Measurements from ENCODE around the gene SCUBE1. TPM values are rescaled to one million over a fixed set of nuclear protein-coding genes. Genes with fewer than 3 reads are reported as not detected.
A peak's percentile ranks its signal among the peaks of the same experiment; 100 is the strongest.

The SCUBE1 gene
- total and polyA plus RNA-seq, 2 donors: 0.30 to 0.52 TPM

GRCh38 chr22:43295660-43296059, 47.5 kb downstream of the SCUBE1 start:
- H3K4me3 ChIP-seq (ENCODE audit: low read length in 2 of 2): no peak overlapping the region
- H3K36me3 ChIP-seq (ENCODE audit: control insufficient read depth in 2 of 2, insufficient read depth in 2 of 2, low read length in 1 of 2): no peaks in the 10 kb centered on the region
- no peak overlapping the region for H3K27ac ChIP-seq (ENCODE audit: low read depth in 1 of 2, low read length in 1 of 2)
- no peaks in the 10 kb centered on the region for H3K9me3 ChIP-seq (ENCODE audit: control insufficient read depth in 2 of 2, insufficient read depth in 1 of 2, low read length in 1 of 2)
- no peak for DNase-seq (ENCODE audit: low read depth in 6 of 9, low spot score in 9 of 9)
- H3K27me3 ChIP-seq (ENCODE audit: control insufficient read depth in 2 of 2, insufficient read depth in 1 of 2, low read length in 1 of 2): no peaks in the 10 kb centered on the region
- 96% methylated on average over 6 of the region's 6 CpGs for WGBS
- H3K4me1 ChIP-seq (ENCODE audit: control insufficient read depth in 2 of 2, insufficient read depth in 2 of 2, low read length in 2 of 2): no peaks in the 10 kb centered on the region

- Histone ChIP-seq H3K36me3 (ENCODE audit: control insufficient read depth in 2 of 2, insufficient read depth in 2 of 2, low read length in 1 of 2) (no peaks in the 10 kb centered on the region), H3K4me1 (ENCODE audit: control insufficient read depth in 2 of 2, insufficient read depth in 2 of 2, low read length in 2 of 2) (peaks cover 0 to 4% of the 10 kb centered on the region in 2 donors), H3K9me3 (ENCODE audit: control insufficient read depth in 2 of 2, insufficient read depth in 1 of 2, low read length in 1 of 2) (no peaks in the 10 kb centered on the region), H3K27ac (ENCODE audit: low read depth in 1 of 2, low read length in 1 of 2) (no peak overlapping the region), H3K27me3 (ENCODE audit: control insufficient read depth in 2 of 2, insufficient read depth in 1 of 2, low read length in 1 of 2) (no peaks in the 10 kb centered on the region), H3K4me3 (ENCODE audit: low read length in 2 of 2) (no peak overlapping the region)
- no peak for DNase-seq (ENCODE audit: low read depth in 6 of 9, low spot score in 9 of 9)
- 95% methylated on average over 6 of the region's 6 CpGs for WGBS
These were observed 48.0 kb downstream of the SCUBE1 start for GRCh38 chr22:43295173-43295572.

- H3K27ac ChIP-seq (ENCODE audit: low read depth in 1 of 2, low read length in 1 of 2): no peak overlapping the region
- no peak overlapping the region for H3K4me3 ChIP-seq (ENCODE audit: low read length in 2 of 2)
- H3K9me3 ChIP-seq (ENCODE audit: control insufficient read depth in 2 of 2, insufficient read depth in 1 of 2, low read length in 1 of 2): no peaks in the 10 kb centered on the region
- no peaks in the 10 kb centered on the region for H3K36me3 ChIP-seq (ENCODE audit: control insufficient read depth in 2 of 2, insufficient read depth in 2 of 2, low read length in 1 of 2)
- WGBS: 93% methylated on average over 15 of the region's 15 CpGs
- no peaks in the 10 kb centered on the region for H3K27me3 ChIP-seq (ENCODE audit: control insufficient read depth in 2 of 2, insufficient read depth in 1 of 2, low read length in 1 of 2)
- no peak for DNase-seq (ENCODE audit: low read depth in 6 of 9, low spot score in 9 of 9)
- peaks cover 0 to 9% of the 10 kb centered on the region in 2 donors for H3K4me1 ChIP-seq (ENCODE audit: control insufficient read depth in 2 of 2, insufficient read depth in 2 of 2, low read length in 2 of 2)
These were observed 49.3 kb downstream of the SCUBE1 start for GRCh38 chr22:43293655-43294392.

GRCh38 chr22:43293259-43293654, 49.9 kb downstream of the SCUBE1 start:
- Histone ChIP-seq H3K9me3 (ENCODE audit: control insufficient read depth in 2 of 2, insufficient read depth in 1 of 2, low read length in 1 of 2) (no peaks in the 10 kb centered on the region), H3K4me3 (ENCODE audit: low read length in 2 of 2) (no peak overlapping the region), H3K27ac (ENCODE audit: low read depth in 1 of 2, low read length in 1 of 2) (no peak overlapping the region), H3K27me3 (ENCODE audit: control insufficient read depth in 2 of 2, insufficient read depth in 1 of 2, low read length in 1 of 2) (no peaks in the 10 kb centered on the region), H3K36me3 (ENCODE audit: control insufficient read depth in 2 of 2, insufficient read depth in 2 of 2, low read length in 1 of 2) (no peaks in the 10 kb centered on the region), H3K4me1 (ENCODE audit: control insufficient read depth in 2 of 2, insufficient read depth in 2 of 2, low read length in 2 of 2) (peaks cover 0 to 10% of the 10 kb centered on the region in 2 donors)
- no peak for DNase-seq (ENCODE audit: low read depth in 6 of 9, low spot score in 9 of 9)
- WGBS: 92% methylated on average over 17 of the region's 17 CpGs

GRCh38 chr22:43292630-43293018, 50.5 kb downstream of the SCUBE1 start:
- Histone ChIP-seq H3K27ac (ENCODE audit: low read depth in 1 of 2, low read length in 1 of 2) (no peak overlapping the region), H3K9me3 (ENCODE audit: control insufficient read depth in 2 of 2, insufficient read depth in 1 of 2, low read length in 1 of 2) (no peaks in the 10 kb centered on the region), H3K36me3 (ENCODE audit: control insufficient read depth in 2 of 2, insufficient read depth in 2 of 2, low read length in 1 of 2) (no peaks in the 10 kb centered on the region), H3K4me1 (ENCODE audit: control insufficient read depth in 2 of 2, insufficient read depth in 2 of 2, low read length in 2 of 2) (peaks cover 0 to 10% of the 10 kb centered on the region in 2 donors), H3K4me3 (ENCODE audit: low read length in 2 of 2) (no peak overlapping the region), H3K27me3 (ENCODE audit: control insufficient read depth in 2 of 2, insufficient read depth in 1 of 2, low read length in 1 of 2) (no peaks in the 10 kb centered on the region)
- no peak for DNase-seq (ENCODE audit: low read depth in 6 of 9, low spot score in 9 of 9)
- WGBS: 97% methylated on average over 9 of the region's 9 CpGs

- H3K4me3 ChIP-seq (ENCODE audit: low read length in 2 of 2): no peak overlapping the region
- 99% methylated on average over 14 of the region's 14 CpGs for WGBS
- no peak overlapping the region for H3K27ac ChIP-seq (ENCODE audit: low read depth in 1 of 2, low read length in 1 of 2)
- H3K36me3 ChIP-seq (ENCODE audit: control insufficient read depth in 2 of 2, insufficient read depth in 2 of 2, low read length in 1 of 2): no peaks in the 10 kb centered on the region
- no peak for DNase-seq (ENCODE audit: low read depth in 6 of 9, low spot score in 9 of 9)
- H3K9me3 ChIP-seq (ENCODE audit: control insufficient read depth in 2 of 2, insufficient read depth in 1 of 2, low read length in 1 of 2): no peaks in the 10 kb centered on the region
- H3K4me1 ChIP-seq (ENCODE audit: control insufficient read depth in 2 of 2, insufficient read depth in 2 of 2, low read length in 2 of 2): peaks cover 0 to 10% of the 10 kb centered on the region in 2 donors
- H3K27me3 ChIP-seq (ENCODE audit: control insufficient read depth in 2 of 2, insufficient read depth in 1 of 2, low read length in 1 of 2): no peaks in the 10 kb centered on the region
These were observed 51.8 kb downstream of the SCUBE1 start for GRCh38 chr22:43291381-43291780.

- H3K27ac ChIP-seq (ENCODE audit: low read depth in 1 of 2, low read length in 1 of 2): no peak overlapping the region
These were observed 53.0 kb downstream of the SCUBE1 start for GRCh38 chr22:43289976-43290721.

GRCh38 chr22:43289531-43289963, 53.6 kb downstream of the SCUBE1 start:
- Histone ChIP-seq H3K27me3 (ENCODE audit: control insufficient read depth in 2 of 2, insufficient read depth in 1 of 2, low read length in 1 of 2) (no peaks in the 10 kb centered on the region), H3K27ac (ENCODE audit: low read depth in 1 of 2, low read length in 1 of 2) (no peak overlapping the region), H3K36me3 (ENCODE audit: control insufficient read depth in 2 of 2, insufficient read depth in 2 of 2, low read length in 1 of 2) (no peaks in the 10 kb centered on the region), H3K4me1 (ENCODE audit: control insufficient read depth in 2 of 2, insufficient read depth in 2 of 2, low read length in 2 of 2) (peaks cover 0 to 10% of the 10 kb centered on the region in 2 donors), H3K9me3 (ENCODE audit: control insufficient read depth in 2 of 2, insufficient read depth in 1 of 2, low read length in 1 of 2) (no peaks in the 10 kb centered on the region), H3K4me3 (ENCODE audit: low read length in 2 of 2) (no peak overlapping the region)
- 57% methylated on average over 13 of the region's 13 CpGs for WGBS
- no peak for DNase-seq (ENCODE audit: low read depth in 6 of 9, low spot score in 9 of 9)

More at GRCh38 chr22:43289976-43290721, 53.0 kb downstream of the SCUBE1 start:
- no peaks in the 10 kb centered on the region for H3K9me3 ChIP-seq (ENCODE audit: control insufficient read depth in 2 of 2, insufficient read depth in 1 of 2, low read length in 1 of 2)
- no peaks in the 10 kb centered on the region for H3K36me3 ChIP-seq (ENCODE audit: control insufficient read depth in 2 of 2, insufficient read depth in 2 of 2, low read length in 1 of 2)
- H3K4me1 ChIP-seq (ENCODE audit: control insufficient read depth in 2 of 2, insufficient read depth in 2 of 2, low read length in 2 of 2): peaks cover 0 to 10% of the 10 kb centered on the region in 2 donors
- H3K27me3 ChIP-seq (ENCODE audit: control insufficient read depth in 2 of 2, insufficient read depth in 1 of 2, low read length in 1 of 2): no peaks in the 10 kb centered on the region
- no peak for DNase-seq (ENCODE audit: low read depth in 6 of 9, low spot score in 9 of 9)
- 74% methylated on average over 10 of the region's 10 CpGs for WGBS
- H3K4me3 ChIP-seq (ENCODE audit: low read length in 2 of 2): no peak overlapping the region

GRCh38 chr22:43288807-43289420, 54.3 kb downstream of the SCUBE1 start:
- 77% methylated on average over 12 of the region's 12 CpGs for WGBS
- Histone ChIP-seq H3K27ac (ENCODE audit: low read depth in 1 of 2, low read length in 1 of 2) (peak overlapping the region in 1 of 2 donors; percentile 51), H3K4me3 (ENCODE audit: low read length in 2 of 2) (no peak overlapping the region)

More at GRCh38 chr22:43288807-43289420, 54.3 kb downstream of the SCUBE1 start:
- Histone ChIP-seq H3K9me3 (ENCODE audit: control insufficient read depth in 2 of 2, insufficient read depth in 1 of 2, low read length in 1 of 2) (no peaks in the 10 kb centered on the region), H3K36me3 (ENCODE audit: control insufficient read depth in 2 of 2, insufficient read depth in 2 of 2, low read length in 1 of 2) (no peaks in the 10 kb centered on the region), H3K27me3 (ENCODE audit: control insufficient read depth in 2 of 2, insufficient read depth in 1 of 2, low read length in 1 of 2) (no peaks in the 10 kb centered on the region), H3K4me1 (ENCODE audit: control insufficient read depth in 2 of 2, insufficient read depth in 2 of 2, low read length in 2 of 2) (peaks cover 0 to 10% of the 10 kb centered on the region in 2 donors)
- DNase-seq (ENCODE audit: low read depth in 6 of 9, low spot score in 9 of 9): no peak

Data from thymus (tissue), 11 donors.